ENCODE measurements around the gene SLC16A8. TPM values are rescaled to one million over a fixed set of nuclear protein-coding genes. Genes with fewer than 3 reads are reported as not detected.

Gene SLC16A8
- total RNA-seq, 2 donors from 2014 or later: 0.57 to 1.1 TPM

DNA sequence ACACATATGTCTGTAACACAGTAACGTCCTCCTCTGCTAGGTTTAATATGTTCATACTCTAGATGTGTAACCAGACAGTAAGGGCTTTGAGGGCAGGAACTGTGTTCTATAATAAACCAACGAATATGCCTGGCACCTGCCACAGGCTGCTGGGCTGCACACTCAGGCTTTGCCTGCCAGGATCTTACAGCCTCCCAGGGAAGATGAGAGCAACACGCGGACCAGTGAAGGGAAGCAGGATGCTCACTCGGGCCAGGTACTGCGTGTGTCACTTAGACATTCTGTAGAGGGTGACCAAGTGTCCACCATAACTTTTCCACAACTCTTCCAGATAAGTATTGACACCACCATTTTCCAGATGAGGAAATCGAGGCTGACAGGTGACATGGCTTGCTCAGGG is 48.2 kb upstream of the SLC16A8 start:
- H3K27me3 Mint-ChIP-seq (ENCODE audit: insufficient read depth): no peaks in the 10 kb centered on the region
- no peak overlapping the region for H3K9ac ChIP-seq (ENCODE audit: extremely low read depth, low read length, poor library complexity, severe bottlenecking)
- WGBS, 2 experiments (ENCODE audit: insufficient coverage in 1 of 2, insufficient read length in 1 of 2): 93 to 97% methylated on average over 5 to 7 of the region's 7 CpGs
- H3K4me3 Mint-ChIP-seq: no peak overlapping the region
- no peaks in the 10 kb centered on the region for H3K9me3 ChIP-seq (ENCODE audit: control insufficient read depth, low read length)
- H3K4me1 Mint-ChIP-seq: no peaks in the 10 kb centered on the region
- no peaks in the 10 kb centered on the region for H3K4me1 ChIP-seq (ENCODE audit: control insufficient read depth, insufficient read depth, low read length)
- H3K36me3 Mint-ChIP-seq (ENCODE audit: low read depth): peaks cover 31% of the 10 kb centered on the region
- DNase-seq: no peak
- no peaks in the 10 kb centered on the region for H3K27me3 ChIP-seq (ENCODE audit: control insufficient read depth, insufficient read depth, low read length, poor library complexity, severe bottlenecking)
- no peaks in the 10 kb centered on the region for H3K9me3 Mint-ChIP-seq
- H3K36me3 ChIP-seq (ENCODE audit: control insufficient read depth, insufficient read depth, low read length): peaks cover 7% of the 10 kb centered on the region
- H3K4me3 ChIP-seq (ENCODE audit: low read length): no peak overlapping the region
- TF ChIP-seq, protein P1, sequence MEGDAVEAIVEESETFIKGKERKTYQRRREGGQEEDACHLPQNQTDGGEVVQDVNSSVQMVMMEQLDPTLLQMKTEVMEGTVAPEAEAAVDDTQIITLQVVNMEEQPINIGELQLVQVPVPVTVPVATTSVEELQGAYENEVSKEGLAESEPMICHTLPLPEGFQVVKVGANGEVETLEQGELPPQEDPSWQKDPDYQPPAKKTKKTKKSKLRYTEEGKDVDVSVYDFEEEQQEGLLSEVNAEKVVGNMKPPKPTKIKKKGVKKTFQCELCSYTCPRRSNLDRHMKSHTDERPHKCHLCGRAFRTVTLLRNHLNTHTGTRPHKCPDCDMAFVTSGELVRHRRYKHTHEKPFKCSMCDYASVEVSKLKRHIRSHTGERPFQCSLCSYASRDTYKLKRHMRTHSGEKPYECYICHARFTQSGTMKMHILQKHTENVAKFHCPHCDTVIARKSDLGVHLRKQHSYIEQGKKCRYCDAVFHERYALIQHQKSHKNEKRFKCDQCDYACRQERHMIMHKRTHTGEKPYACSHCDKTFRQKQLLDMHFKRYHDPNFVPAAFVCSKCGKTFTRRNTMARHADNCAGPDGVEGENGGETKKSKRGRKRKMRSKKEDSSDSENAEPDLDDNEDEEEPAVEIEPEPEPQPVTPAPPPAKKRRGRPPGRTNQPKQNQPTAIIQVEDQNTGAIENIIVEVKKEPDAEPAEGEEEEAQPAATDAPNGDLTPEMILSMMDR (conservative IDR thresholded peaks at IDR 0.05): no peak
- H3K27ac ChIP-seq (ENCODE audit: low read depth, low read length): no peak overlapping the region
- H3K27ac Mint-ChIP-seq: no peak overlapping the region

DNA sequence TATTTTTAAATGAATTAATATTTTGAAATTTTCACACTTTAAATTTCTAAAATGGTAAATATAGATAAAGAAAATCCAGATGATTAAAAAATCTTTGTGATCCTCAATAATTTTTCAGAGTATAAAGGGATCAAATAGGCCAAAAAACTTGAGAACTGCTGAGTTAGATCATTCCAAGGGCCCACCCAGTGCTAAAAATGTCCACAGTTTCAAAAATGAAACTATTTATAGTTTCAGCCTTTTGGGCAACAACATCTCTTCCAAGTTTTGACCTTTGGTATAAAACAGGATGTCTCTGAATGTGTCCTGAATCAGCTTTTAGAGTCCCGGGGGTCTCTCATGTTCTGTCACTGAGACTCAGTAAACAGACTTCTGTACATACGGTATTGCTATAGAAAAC is 47.4 kb upstream of the SLC16A8 start:
- no peak overlapping the region for H3K4me3 Mint-ChIP-seq
- WGBS, 2 experiments (ENCODE audit: insufficient coverage in 1 of 2, insufficient read length in 1 of 2): 93 to 100% methylated on average over 2 of the region's 2 CpGs
- TF ChIP-seq, protein P1 (conservative IDR thresholded peaks at IDR 0.05): no peak

DNA sequence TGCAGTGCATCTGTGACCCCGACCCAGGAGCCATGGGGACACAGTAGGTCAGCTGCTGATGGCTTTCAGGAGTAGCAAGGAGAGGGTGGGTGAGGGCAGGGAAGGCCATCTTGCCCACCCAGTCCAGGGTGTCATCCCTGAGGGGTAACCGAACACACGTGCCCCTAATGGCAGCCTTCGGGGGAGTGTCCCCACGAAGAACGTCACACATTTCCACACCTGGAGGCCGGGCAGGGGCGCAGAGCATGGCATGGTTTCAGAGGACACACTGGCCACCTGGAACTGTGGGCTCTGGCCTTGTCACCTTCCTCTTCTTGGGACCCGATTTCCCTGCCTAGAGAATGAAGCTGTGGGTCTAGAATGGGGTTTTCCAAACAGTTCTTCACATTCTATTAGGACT is 45.9 kb upstream of the SLC16A8 start:
- H3K36me3 Mint-ChIP-seq (ENCODE audit: low read depth): peaks cover 18% of the 10 kb centered on the region
- H3K27ac Mint-ChIP-seq: no peak overlapping the region
- no peaks in the 10 kb centered on the region for H3K27me3 Mint-ChIP-seq (ENCODE audit: insufficient read depth)
- Histone ChIP-seq H3K9me3 (ENCODE audit: control insufficient read depth, low read length) (no peaks in the 10 kb centered on the region), H3K27me3 (ENCODE audit: control insufficient read depth, insufficient read depth, low read length, poor library complexity, severe bottlenecking) (no peaks in the 10 kb centered on the region), H3K9ac (ENCODE audit: extremely low read depth, low read length, poor library complexity, severe bottlenecking) (no peak overlapping the region), H3K36me3 (ENCODE audit: control insufficient read depth, insufficient read depth, low read length) (peaks cover 3% of the 10 kb centered on the region), H3K4me3 (ENCODE audit: low read length) (no peak overlapping the region), H3K4me1 (ENCODE audit: control insufficient read depth, insufficient read depth, low read length) (no peaks in the 10 kb centered on the region), H3K27ac (ENCODE audit: low read depth, low read length) (no peak overlapping the region)
- no peaks in the 10 kb centered on the region for H3K4me1 Mint-ChIP-seq
- TF ChIP-seq, protein P1 (conservative IDR thresholded peaks at IDR 0.05): no peak
- no peak overlapping the region for H3K4me3 Mint-ChIP-seq
- WGBS, 2 experiments (ENCODE audit: insufficient coverage in 1 of 2, insufficient read length in 1 of 2): 92 to 96% methylated on average over 5 to 9 of the region's 9 CpGs
- H3K9me3 Mint-ChIP-seq: no peaks in the 10 kb centered on the region
- no peak for DNase-seq

More for the DNA sequence above, 47.4 kb upstream of the SLC16A8 start:
- no peaks in the 10 kb centered on the region for H3K9me3 Mint-ChIP-seq
- H3K27ac ChIP-seq (ENCODE audit: low read depth, low read length): no peak overlapping the region
- no peaks in the 10 kb centered on the region for H3K4me1 Mint-ChIP-seq
- peaks cover 28% of the 10 kb centered on the region for H3K36me3 Mint-ChIP-seq (ENCODE audit: low read depth)
- no peak overlapping the region for H3K9ac ChIP-seq (ENCODE audit: extremely low read depth, low read length, poor library complexity, severe bottlenecking)
- no peaks in the 10 kb centered on the region for H3K27me3 ChIP-seq (ENCODE audit: control insufficient read depth, insufficient read depth, low read length, poor library complexity, severe bottlenecking)
- H3K27ac Mint-ChIP-seq: no peak overlapping the region
- H3K9me3 ChIP-seq (ENCODE audit: control insufficient read depth, low read length): no peaks in the 10 kb centered on the region
- no peaks in the 10 kb centered on the region for H3K27me3 Mint-ChIP-seq (ENCODE audit: insufficient read depth)
- no peaks in the 10 kb centered on the region for H3K4me1 ChIP-seq (ENCODE audit: control insufficient read depth, insufficient read depth, low read length)
- H3K4me3 ChIP-seq (ENCODE audit: low read length): no peak overlapping the region
- H3K36me3 ChIP-seq (ENCODE audit: control insufficient read depth, insufficient read depth, low read length): peaks cover 7% of the 10 kb centered on the region
- DNase-seq: no peak

All from endodermal cell (in vitro differentiated cells).